Islet of Langerhans (tissue), 1 donor: ENCODE data around the gene ROR2.
"Not testable (repeated sequence)": the region's sequence is repeated elsewhere in the genome, so short reads cannot be mapped to it uniquely, and the experiment has no call there.

ENCODE experiments used
- FAIRE-seq: peaks from one replicate; lab custom pipeline; 2011; peaks lifted over from hg19 to GRCh38; lab: Jason Lieb, UNC

ROR2 gene

DNA sequence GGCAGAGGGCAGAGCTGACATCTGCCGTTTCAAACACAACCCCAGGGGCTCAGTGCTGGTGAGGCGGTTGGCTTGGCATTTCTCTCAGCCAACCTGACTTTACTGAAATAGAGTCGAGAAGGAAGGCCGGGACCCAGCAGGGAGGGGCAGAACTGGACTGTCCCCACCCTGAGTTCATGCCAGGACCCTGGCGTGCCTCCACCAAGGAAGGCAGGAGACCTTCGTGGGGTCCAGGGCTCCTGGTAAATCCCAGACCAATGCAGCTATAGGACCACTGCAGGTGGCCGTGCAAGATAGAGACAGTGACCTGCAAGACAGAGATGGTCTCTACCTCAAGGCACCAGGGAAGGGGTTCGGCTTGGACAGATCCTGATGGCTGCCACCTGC, 132.9 kb downstream of the ROR2 start:
- no peak for FAIRE-seq

DNA sequence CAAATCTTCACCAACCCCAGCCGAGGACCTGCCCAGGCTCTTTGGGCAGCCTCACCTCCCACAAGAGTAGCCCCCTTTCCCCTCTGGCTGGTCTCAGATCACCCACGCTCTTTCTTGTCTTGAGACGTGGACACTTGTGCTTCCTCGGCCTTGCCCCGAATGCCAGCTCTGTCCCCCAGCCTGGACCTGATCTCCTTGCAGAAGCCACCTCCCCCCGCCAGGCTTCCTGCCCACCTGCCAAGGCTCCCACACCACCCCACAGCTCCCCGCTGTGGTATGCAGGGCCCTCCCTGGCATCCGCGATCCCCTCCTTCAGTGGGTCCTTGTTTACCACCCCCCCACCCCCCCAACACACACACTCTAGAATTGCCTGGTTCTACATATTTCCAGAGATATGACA, 133.7 kb downstream of the ROR2 start:
- no peak for FAIRE-seq

DNA sequence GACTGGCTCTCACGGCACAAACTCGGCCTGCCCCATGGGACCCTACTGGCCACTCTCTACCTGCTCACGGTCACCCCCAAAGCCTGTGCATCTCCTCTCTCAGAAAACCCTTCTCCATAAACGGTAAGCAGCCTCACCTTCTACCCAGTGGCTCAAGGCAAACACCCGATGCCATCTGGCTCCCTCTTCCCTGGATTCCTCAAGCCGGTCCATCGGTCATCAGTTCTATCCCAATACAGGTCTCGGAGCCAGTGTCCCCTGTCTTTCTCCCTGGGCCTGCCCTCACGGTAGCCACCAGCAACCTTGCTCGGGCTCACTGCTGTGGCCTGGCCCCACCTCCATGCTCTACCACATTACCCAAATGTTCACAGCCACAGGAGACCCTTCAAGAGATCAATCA, 134.1 kb downstream of the ROR2 start:
- FAIRE-seq: no peak

DNA sequence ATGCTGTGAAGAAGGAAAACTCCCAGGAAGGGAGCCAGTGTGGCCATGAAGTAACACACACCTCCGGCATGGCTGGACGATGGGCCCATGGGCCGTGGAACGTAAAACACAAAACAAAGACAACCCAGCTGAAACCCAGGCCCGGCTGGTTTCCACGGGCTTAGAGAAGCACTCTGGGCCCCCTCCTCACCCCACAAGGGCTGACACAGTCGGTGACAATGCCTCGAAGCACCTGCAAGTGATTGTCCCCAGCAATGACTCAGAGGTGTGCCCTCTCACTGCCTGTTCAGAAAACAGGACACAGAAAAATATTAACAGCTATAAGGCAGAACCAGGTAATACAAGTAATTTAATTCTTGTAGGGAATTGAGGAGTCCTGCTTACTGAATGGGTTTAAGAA, 135.3 kb downstream of the ROR2 start:
- no peak for FAIRE-seq

DNA sequence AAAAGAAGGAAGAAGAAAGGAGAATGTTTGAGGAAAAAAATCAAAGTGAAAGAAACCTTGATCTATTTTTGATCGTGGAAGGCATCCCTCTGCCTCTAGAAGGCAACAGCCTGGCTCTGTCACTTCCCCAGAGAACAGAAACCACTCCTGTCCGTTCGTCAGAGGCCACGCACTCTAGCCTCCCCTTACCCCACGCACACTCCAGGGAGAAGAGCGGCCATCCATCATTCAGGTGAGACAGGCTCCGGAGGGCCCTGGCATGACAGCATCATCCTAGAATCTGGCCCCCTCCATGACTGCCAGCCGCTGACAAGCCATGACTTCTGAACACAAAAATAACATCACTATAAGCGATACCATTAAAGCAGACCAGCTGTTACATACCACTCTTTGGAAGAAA, 135.8 kb downstream of the ROR2 start:
- no peak for FAIRE-seq

DNA sequence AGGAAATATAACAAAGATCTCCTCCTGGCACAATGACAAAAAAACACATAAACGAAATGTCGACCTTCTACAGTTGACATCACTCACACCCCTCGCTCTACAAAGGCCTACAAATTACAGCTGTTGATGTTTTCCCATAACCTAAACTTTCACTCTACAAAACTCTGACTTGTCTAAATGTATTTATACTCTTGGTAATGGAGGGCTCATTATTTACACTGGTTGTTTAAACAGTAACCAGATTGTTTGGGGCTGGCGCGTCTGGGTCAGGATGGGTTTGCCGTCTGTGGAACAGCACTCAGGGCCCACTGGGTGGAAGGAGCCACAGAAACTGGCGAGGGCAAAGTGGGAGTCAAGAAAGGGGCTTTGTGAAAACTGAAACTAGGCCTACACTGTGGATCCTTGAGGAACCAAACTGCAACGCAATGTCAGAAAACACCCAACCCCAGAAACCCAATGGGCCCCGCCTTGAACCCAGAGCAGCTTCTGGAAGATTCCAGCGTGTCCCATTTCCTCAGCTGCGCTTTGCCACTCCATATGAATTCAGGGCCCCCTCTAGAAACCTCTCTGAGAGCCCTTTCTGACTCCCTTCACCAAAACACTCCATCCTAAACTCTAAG, 136.7 kb downstream of the ROR2 start:
- no peak for FAIRE-seq

DNA sequence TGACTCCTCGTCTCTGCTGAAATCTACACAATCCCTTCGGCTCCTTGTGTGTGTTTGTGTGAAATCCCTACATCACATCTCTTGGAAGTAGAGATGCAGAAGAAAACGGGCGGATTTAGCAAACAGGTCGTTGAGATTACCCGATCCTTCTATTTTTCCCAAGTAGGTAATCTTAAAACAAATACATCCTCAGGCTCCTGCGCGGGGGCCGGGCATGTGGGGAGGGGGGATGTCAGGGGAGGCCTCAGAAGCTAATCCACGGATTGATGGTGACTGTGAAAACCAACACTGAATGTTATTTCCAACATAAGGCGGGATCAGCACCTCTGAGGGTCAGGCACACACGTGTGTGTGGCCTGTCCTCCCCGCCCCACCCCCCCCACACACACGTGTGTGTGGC, 137.8 kb downstream of the ROR2 start:
- FAIRE-seq: no peak

DNA sequence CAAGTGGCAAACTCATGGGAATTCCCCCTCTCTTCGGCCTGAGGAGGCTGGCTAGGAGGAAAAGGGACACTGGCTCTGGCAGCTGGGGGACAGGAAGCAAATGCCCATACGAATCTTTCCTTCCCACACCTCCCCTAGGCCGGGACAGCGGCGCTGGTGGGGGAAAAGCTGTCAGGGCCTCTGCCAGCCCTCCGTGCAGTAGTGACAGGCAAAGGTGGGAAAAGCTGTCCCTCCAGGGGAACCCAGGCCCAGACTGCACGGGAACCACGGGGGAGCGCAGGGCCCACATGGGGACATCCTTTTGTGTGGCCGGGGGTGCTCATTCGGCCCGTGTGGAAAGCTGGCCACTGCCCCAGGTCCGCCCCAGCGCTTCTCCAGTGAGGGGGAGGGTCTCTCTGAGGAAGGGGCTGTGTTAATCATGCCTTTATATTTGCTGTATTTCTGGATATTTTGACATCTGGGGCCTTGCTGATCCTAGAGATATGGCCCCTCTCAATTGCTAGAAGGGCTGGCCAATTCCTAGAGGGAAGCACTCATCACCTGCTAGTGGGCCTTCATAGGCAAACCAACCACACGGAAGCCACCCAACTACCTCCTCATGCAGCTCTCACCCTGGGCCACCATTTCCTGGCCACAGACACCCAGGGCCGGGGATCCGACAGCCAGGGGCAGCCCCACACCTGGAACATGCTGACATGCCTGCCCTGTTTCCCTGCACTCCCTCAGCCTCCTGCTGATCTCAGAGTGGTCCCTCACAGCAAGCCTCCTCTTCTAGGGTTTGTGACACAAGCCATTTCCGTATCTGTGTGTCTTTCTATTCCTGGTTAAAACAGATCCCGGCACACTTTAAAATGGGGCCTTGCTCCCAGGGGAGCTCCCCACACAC, 138.8 kb downstream of the ROR2 start:
- no peak for FAIRE-seq

DNA sequence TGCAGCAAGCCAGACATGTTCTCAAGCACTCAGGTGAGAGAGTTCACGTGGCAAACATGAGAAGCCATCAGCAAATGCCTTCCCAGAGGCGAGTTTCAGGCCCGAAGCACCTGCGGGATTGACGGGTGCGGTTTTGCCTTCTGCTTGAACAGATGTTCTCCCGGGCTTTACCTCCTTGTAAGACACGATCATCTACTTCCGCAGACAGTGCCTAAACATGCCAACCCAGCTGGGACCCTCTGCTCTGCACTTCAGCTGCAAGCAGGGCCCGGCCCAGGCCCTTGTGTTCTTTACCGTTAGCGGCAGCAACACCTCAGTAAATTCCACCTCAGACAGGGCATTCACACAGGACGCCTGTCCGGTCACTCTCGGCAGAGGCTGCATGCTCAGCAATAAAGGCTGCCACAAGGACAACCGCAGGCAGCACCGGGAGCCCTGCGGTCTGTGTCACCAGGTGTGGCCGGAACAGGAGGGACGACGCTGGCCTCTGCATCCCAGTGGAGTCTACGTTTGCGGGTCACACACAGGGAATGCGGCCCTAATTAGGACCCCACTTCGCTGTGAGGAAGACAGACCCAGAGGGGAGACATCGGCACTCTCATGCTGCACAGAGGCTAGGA, 139.6 kb downstream of the ROR2 start:
- FAIRE-seq: no peak

DNA sequence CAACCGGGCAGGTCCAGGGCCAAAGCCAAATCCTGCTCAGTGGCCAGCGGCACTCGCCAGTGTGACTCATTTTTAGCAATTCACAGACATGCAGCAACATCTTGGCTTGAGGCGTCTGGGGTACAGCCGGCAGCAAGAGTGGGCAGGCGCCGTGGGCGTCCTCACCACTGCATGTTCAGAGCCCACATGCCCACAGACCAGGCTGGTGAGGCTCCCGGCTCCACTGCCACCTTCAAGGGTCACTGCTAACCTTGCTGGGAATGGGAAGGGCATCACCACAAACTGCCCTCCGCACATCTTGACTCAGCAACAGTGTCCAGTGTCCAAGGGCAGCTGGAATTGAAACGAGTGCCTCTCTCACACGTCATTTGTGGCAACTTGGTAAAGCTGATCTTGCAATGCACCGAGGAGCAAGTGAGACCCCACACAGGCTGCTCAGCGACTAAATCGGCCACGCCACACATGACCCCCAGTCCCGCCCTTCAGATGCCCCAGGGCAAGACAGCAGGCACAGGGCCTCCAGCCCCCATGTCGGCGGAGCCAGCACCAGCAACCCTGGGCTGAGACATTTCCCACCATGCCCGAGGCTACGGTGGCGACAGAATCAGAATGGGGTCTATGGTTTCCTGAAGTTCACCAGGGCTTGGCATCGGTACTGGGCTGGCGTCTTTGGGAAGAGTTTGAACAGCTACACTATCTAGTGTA, 140.3 kb downstream of the ROR2 start:
- FAIRE-seq: no peak

DNA sequence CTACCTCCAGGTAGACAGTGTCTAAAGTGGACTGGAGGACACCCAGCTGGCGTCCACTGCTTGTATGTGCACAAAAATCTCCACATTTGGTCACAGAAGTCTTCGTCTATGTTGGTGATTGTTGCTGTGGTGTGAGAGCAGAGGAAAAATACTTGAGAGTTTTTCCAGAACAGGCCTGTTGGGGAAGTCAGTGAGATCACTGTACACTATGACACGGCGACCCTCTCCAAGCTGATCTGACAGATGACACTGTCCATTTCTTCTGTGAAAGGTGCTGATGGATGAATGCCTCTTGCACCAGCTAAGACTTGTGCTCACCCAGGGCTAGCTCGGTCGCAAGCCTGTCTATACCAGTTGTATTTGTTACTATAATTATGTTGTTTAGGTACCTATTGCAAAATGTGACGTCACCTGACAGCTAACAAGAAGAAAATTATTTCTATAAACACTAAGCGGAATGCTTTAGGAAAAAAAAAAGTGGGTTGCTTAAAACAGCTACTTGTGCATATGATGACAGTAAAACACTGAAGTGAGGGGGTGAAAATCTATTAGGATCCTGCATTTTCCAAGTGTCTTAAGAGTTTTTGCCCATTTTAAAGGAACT, 142.3 kb downstream of the ROR2 start:
- FAIRE-seq: no peak

DNA sequence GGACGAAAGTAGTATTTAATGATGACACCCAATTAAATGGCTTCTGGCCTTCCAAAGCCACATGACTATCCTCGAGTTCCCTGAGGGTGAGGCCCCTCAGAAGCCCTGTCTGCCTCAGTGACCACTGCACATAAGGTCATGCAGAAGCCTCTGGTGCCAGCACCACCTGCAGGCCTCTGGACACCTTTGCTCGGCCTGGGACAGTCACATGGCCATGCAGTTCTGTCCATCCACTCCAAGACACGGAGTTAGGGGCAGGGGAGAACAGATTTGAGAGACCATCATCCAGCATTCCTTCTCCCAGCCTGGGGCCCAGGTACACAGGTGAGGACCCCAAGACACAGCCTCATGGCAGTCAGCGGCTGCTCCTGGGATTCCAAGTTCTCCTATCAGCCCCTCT, 145.0 kb downstream of the ROR2 start:
- no peak for FAIRE-seq

DNA sequence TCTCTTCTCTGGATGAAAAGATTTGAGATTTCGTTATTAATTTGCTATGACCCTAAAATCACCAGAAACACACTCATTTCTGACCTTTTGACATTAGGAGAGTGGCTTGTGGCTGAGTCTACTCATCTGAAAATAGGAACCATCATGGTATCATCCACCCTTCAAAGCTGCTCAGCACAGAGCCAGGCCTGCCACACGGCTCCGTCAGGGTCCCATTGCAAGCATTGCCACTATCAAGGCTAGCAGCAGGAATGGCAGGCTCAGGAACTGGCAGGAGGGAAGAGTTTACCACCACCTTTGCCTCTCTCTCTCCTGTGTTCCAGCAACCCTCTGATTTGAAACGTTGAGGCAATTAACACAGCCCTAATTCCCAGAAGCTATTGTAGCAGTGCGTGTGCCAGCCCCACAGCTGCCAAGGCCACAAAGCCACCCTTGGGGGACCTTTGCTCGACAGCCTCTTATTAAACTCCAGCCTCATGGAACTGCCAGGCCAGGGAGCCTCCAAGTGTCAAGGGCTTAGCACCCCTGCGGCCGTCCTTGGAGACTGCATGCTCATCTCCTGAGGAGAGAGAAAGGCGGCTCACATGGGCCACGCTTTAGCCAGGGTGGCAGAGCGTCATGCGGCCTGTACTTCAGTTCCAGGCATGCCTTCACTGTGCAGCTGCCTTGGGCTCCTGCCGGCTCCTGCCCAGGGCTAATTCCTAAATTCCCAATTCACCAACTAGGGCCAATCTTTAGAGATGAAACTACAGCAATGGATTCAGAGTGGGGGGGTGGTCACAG, 145.9 kb downstream of the ROR2 start:
- no peak for FAIRE-seq

DNA sequence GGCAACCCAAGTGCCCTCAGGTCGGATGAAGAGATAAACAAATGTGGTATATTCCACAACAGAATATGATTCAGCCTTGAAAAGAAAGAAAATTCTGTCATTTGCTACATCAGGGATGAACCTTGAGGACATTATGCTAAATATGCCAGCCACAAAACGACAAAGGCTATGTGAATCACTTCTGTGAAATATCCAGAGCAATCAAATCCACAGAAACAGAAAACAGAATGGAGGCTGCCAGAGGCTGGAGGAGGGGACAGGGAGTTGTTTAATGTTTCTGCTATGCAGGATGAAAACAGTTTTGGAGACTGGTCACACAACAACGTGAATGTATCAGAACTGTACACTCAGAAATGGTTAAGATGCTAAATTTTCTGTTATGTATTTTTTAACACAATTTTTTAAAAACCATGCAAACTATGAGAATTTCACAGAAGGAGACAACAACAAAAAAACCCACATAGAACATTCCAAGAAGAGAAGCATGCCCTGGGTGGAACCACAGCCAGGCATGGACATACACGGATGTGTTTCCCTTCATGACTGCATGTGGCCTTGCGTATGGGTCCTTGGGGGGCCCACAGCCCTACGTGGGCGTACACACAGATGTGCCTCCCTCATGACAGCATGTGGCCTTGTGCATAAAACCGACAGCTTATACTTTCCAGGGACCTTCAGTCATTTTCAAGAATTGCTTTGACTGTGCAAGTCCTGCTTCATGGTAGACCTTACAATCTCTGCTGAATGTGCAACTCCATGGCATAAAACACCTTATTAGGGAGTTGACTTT, 146.7 kb downstream of the ROR2 start:
- no peak for FAIRE-seq

DNA sequence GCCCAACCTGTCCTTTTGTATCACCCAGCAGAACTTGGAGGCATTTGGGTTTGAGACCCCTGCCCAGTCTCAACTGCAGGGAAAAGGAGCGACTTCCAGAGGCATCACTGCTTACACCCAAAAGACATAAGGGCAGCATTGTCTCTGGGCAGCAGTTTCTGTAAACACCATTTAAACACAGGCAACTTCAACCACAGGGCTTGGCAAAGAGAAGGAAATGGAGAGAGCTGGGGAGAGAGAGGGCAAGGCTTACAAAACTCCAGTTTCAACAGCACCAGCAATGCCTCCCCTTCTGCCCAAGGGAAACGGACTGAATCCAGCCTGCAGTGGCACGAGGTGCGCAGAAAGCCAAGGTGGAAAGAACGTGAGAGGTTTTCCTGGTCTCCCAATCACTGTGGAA, 147.6 kb downstream of the ROR2 start:
- FAIRE-seq: no peak

DNA sequence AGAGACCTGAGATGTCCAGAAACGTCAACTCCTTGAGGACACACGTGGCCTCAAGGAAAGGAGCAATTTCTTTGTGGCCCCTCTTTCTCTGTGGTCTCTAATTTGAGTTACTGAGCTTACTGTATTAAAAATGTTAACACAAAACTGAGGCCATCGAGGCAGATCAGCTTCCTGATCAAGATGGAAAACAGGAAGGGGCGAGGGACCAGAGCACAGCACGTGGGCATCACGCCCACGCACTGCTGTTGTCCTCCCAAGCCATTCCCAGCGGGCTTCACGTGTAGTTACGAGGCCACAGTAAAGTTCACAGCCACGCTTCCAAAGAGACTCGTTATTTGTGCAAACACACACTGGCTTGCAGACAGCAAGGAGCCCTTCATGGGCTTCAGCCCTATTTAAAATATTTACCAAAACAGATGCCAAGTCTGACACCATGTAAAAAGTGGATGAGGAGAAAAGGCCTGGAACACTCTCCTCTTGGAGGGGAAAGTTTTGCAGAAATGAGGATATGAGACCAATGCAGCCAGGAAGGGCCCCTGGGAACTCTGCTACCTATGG, 149.5 kb downstream of the ROR2 start:
- no peak for FAIRE-seq

DNA sequence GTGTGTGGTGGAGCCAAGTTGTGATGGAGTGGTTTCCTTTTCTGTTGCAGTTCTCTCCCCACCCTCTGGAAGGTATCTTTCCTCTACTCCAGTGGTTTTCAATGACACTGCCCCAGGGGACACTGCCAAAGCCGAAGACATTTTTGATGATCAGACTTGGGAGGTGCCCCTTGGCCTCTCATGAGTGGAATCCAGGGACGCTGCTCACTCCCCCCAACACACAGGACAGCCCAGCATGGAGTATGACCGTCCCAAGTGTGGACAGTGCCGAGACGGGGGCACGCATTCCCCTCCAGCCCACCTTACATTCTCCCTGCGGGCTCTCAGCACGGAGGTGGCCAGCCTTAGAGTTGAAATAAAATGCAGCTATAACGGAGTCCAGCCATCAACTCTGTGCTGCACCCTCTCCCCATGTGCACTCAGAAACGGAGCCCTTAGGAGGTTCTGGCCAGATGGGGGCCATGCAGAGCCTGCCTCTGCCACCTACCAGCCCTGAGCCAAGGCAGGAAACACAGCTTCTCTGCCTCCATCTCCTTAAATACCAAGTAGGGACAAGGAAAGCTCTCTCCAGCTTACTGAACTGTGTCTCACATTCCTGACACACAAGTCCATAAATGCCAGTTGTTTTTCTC, 150.8 kb downstream of the ROR2 start:
- no peak for FAIRE-seq

DNA sequence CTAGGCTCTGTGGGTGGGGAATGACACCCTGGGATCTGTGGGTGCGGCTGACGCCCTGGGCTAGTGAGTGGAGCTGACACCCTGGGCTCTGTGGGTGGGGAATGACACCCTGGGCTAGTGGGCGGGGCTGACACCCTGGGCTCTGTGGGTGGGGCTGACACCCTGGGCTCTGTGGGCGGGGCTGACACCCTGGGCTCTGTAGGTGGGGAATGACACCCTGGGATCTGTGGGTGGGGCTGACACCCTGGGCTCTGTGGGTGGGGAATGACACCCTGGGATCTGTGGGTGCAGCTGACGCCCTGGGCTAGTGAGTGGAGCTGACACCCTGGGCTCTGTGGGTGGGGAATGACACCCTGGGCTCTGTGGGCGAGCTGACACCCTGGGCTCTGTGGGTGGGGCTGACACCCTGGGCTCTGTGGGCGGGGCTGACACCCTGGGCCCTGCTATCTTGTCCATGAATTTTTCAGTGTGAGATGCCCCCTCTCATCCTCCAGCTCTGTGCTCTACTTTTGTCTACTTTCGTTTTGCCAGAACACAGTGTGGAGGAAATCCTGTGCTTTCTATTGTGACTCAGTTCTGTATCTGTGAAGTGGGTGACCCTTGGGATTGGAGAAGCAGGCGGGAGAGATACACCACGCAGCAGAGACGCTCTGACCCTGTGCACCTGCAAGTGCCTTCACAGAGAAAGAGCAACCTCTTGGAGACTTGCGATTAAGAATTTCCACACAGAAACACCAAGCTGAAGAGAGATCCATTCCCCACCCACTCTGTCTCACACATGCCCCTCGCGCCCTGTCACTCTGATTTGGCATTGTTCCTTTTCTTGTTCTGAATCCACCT, 151.5 kb downstream of the ROR2 start:
- not testable (repeated sequence) for FAIRE-seq

DNA sequence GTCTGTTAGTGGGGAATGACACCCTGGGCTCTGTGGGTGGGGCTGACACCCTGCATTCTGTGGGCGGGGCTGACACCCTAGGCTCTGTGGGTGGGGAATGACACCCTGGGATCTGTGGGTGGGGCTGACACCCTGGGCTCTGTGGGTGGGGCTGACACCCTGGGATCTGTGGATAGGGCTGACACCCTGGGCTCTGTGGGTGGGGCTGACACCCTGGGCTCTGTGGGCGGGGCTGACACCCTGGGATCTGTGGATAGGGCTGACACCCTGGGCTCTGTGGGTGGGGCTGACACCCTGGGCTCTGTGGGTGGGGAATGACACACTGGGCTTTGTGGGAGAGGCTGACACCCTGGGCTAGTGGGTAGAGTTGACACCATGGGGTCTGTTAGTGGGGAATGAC, 152.5 kb downstream of the ROR2 start:
- not testable (repeated sequence) for FAIRE-seq
